Activated CD4-positive, alpha-beta T cell treated with anti-CD3 and anti-CD28 coated beads for 24 hours (primary cell): ENCODE measurements around the gene ACAD10.
A peak's percentile ranks its signal among the peaks of the same experiment; 100 is the strongest.
"Not testable (repeated sequence)": the region's sequence is repeated elsewhere in the genome, so short reads cannot be mapped to it uniquely, and the experiment has no call there.

Experiments used
- DNase-seq, 2 donors: peaks; one replicate each; pipeline ENCODE4 v3.0.0-alpha.2; 2020; ENCODE audit warnings: low read depth in 2 of 2

Gene ACAD10

GRCh38 chr12:111685811-111686573 is at the start of gene ACAD10, which contains the start of gene BRAP:
Gene ACAD10 (plus strand): TSS chr12:111686053. CDS start chr12:111692710, 6,657 bp downstream.
Gene BRAP (minus strand): TSS chr12:111685956. CDS start chr12:111685792, 164 bp downstream.
- peak; percentile 86 to 88 for DNase-seq

GRCh38 chr12:111636209-111636945 is 49.5 kb upstream of the ACAD10 start:
- no peak for DNase-seq

GRCh38 chr12:111638556-111638955 is 47.3 kb upstream of the ACAD10 start:
- DNase-seq: no peak

- DNase-seq: no peak
These were observed 45.3 kb upstream of the ACAD10 start for GRCh38 chr12:111640506-111640905.

- DNase-seq: no peak
These were observed 43.0 kb upstream of the ACAD10 start for GRCh38 chr12:111642681-111643426.

- DNase-seq: no peak
These were observed 42.4 kb upstream of the ACAD10 start for GRCh38 chr12:111643427-111643826.

- DNase-seq: no peak
These were observed 40.4 kb upstream of the ACAD10 start for GRCh38 chr12:111645433-111645832.

- DNase-seq: no peak
These were observed 34.9 kb upstream of the ACAD10 start for GRCh38 chr12:111650912-111651311.

GRCh38 chr12:111652530-111652929 is 33.3 kb upstream of the ACAD10 start:
- not testable (repeated sequence) for DNase-seq

- no peak for DNase-seq
These were observed 32.3 kb upstream of the ACAD10 start for GRCh38 chr12:111653596-111653995.

GRCh38 chr12:111655356-111655755 is 30.5 kb upstream of the ACAD10 start:
- no peak for DNase-seq

- DNase-seq: no peak
These were observed 29.8 kb upstream of the ACAD10 start for GRCh38 chr12:111656016-111656415.

- no peak for DNase-seq
These were observed 21.4 kb upstream of the ACAD10 start for GRCh38 chr12:111664499-111664898.

- DNase-seq: no peak
These were observed 20.6 kb upstream of the ACAD10 start for GRCh38 chr12:111664961-111665865.

- DNase-seq: no peak
These were observed 13.0 kb upstream of the ACAD10 start for GRCh38 chr12:111672822-111673381.

- DNase-seq: no peak
These were observed 12.3 kb upstream of the ACAD10 start for GRCh38 chr12:111673503-111673902.

- DNase-seq: no peak
These were observed 8.7 kb upstream of the ACAD10 start for GRCh38 chr12:111677186-111677585.

- DNase-seq: not testable (repeated sequence)
These were observed 1.2 kb upstream of the ACAD10 start for GRCh38 chr12:111684485-111685198.

GRCh38 chr12:111685322-111685810 is 487 bp upstream of the ACAD10 start:
- peak in 1 of 2 donors; percentile 1 for DNase-seq

- no peak for DNase-seq
These were observed 787 bp downstream of the ACAD10 start for GRCh38 chr12:111686574-111687105.
